HEK293 (cell line): ENCODE data around the gene LYRM1.

Source experiments
- CTCF ChIA-PET: fragments of 350-600 bp; formaldehyde crosslinking; extraction: SDS; loops from one replicate; lab custom pipeline; 2021; ENCODE audit warnings: antibody characterized with exemption; lab: Yijun Ruan, JAX
- POLR2A ChIA-PET: fragments of 300-600 bp; formaldehyde crosslinking; extraction: SDS; loops from one replicate; lab custom pipeline; 2020; ENCODE audit warnings: antibody characterized with exemption, inconsistent platforms; lab: Yijun Ruan, JAX
- H3K27ac ChIP-seq: fragments of 200-500 bp; sonication (Bioruptor generic); 2 replicates; pipeline ENCODE4 v1.5.1; 2014; ENCODE audit warnings: low read depth, low read length, control low read depth, inconsistent platforms; ENCODE audit errors: extremely low read depth
- H3K36me3 ChIP-seq, 2 experiments: fragments of 200-500 bp in 1 of 2; sonication (Bioruptor generic) in 1 of 2; 1 replicate in 1 of 2; 2 replicates in 1 of 2; pipeline ENCODE4 v1.5.1; 2014 to 2017; ENCODE audit warnings: inconsistent platforms in 2 of 2, low read length in 2 of 2; ENCODE audit not compliant: control insufficient read depth in 2 of 2, insufficient read depth in 1 of 2
- H3K4me1 ChIP-seq: fragments of 200-500 bp; sonication (Bioruptor generic); 2 replicates; pipeline ENCODE4 v1.5.1; 2014; ENCODE audit warnings: mild to moderate bottlenecking, low read length, inconsistent platforms; ENCODE audit not compliant: control insufficient read depth, insufficient read depth
- H3K4me3 ChIP-seq: 2 replicates; pipeline ENCODE4 v1.5.1; 2011; ENCODE audit warnings: low read depth, mild to moderate bottlenecking, control low read depth, low read length, moderate library complexity
- H3K9me3 ChIP-seq: fragments of 200-500 bp; sonication (Bioruptor generic); 2 replicates; pipeline ENCODE4 v1.5.1; 2014; ENCODE audit warnings: low read depth, low read length, inconsistent platforms; ENCODE audit not compliant: control insufficient read depth, insufficient read depth
- GLI4 ChIP-seq: fragments of 450-650 bp; formaldehyde crosslinking; IDR thresholded peaks from 2 replicates; pipeline ENCODE4 v1.5.1; 2016; ENCODE audit warnings: missing biosample characterization, missing genetic modification characterization
- HOXC10 ChIP-seq: sonication (generic); formaldehyde crosslinking; IDR thresholded peaks from 2 replicates; pipeline ENCODE4 v1.8.1; 2023; ENCODE audit warnings: mild to moderate bottlenecking, missing genetic modification reagents
- KLF16 ChIP-seq: fragments of 450-650 bp; formaldehyde crosslinking; IDR thresholded peaks from 2 replicates; pipeline ENCODE4 v1.5.1; 2017; ENCODE audit warnings: missing biosample characterization, missing genetic modification characterization
- PRDM1 ChIP-seq: fragments of 450-650 bp; formaldehyde crosslinking; IDR thresholded peaks from 2 replicates; pipeline ENCODE4; 2016; ENCODE audit warnings: missing biosample characterization, missing genetic modification characterization
- REPIN1 ChIP-seq: fragments of 450-650 bp; formaldehyde crosslinking; IDR thresholded peaks from 2 replicates; pipeline ENCODE4 v1.5.1; 2017; ENCODE audit warnings: missing biosample characterization, missing genetic modification characterization, low read depth
- REST ChIP-seq: fragments of 450-650 bp; formaldehyde crosslinking; IDR thresholded peaks from 2 replicates; pipeline ENCODE4 v1.5.1; 2016; ENCODE audit warnings: missing biosample characterization, missing genetic modification characterization
- SETDB1 ChIP-seq: IDR thresholded peaks from one replicate; pipeline ENCODE4 v1.6.1; 2017; ENCODE audit warnings: mild to moderate bottlenecking, low read length, moderate library complexity, mixed read lengths; ENCODE audit not compliant: insufficient read length
- TCF7L2 ChIP-seq: IDR thresholded peaks from 2 replicates; pipeline ENCODE4 v1.6.1; 2011; ENCODE audit warnings: low read depth, mild to moderate bottlenecking, inconsistent platforms, low read length, moderate library complexity, borderline replicate concordance
- ZBTB48 ChIP-seq: fragments of 450-650 bp; formaldehyde crosslinking; IDR thresholded peaks from 2 replicates; pipeline ENCODE4 v1.5.1; 2016; ENCODE audit warnings: missing biosample characterization, missing genetic modification characterization
- ZNF112 ChIP-seq: fragments of 450-650 bp; formaldehyde crosslinking; IDR thresholded peaks from 2 replicates; pipeline ENCODE4 v1.5.0; 2017; ENCODE audit warnings: missing biosample characterization, missing genetic modification characterization
- ZNF132 ChIP-seq: fragments of 450-650 bp; formaldehyde crosslinking; IDR thresholded peaks from 2 replicates; pipeline ENCODE4 v1.5.1; 2017; ENCODE audit warnings: missing biosample characterization, missing genetic modification characterization, borderline replicate concordance
- ZNF26 ChIP-seq: fragments of 450-650 bp; formaldehyde crosslinking; IDR thresholded peaks from 2 replicates; pipeline ENCODE4 v1.5.1; 2016; ENCODE audit warnings: missing biosample characterization, missing genetic modification characterization
- ZNF530 ChIP-seq: fragments of 450-650 bp; formaldehyde crosslinking; IDR thresholded peaks from 2 replicates; pipeline ENCODE4 v1.5.1; 2016; ENCODE audit warnings: low read depth, missing biosample characterization, missing genetic modification characterization
- ZNF544 ChIP-seq: fragments of 450-650 bp; formaldehyde crosslinking; IDR thresholded peaks from 2 replicates; pipeline ENCODE4 v1.5.0; 2017; ENCODE audit warnings: missing biosample characterization, missing genetic modification characterization
- ZNF560 ChIP-seq: fragments of 450-650 bp; formaldehyde crosslinking; IDR thresholded peaks from 2 replicates; pipeline ENCODE4 v1.5.1; 2017; ENCODE audit warnings: missing biosample characterization, missing genetic modification characterization, borderline replicate concordance
- ZNF585B ChIP-seq: fragments of 450-650 bp; formaldehyde crosslinking; IDR thresholded peaks from 2 replicates; pipeline ENCODE4 v1.5.1; 2016; ENCODE audit warnings: missing biosample characterization, missing genetic modification characterization
- ZNF654 ChIP-seq: fragments of 450-650 bp; formaldehyde crosslinking; IDR thresholded peaks from 2 replicates; pipeline ENCODE4 v1.5.1; 2016; ENCODE audit warnings: low read depth, missing biosample characterization, missing genetic modification characterization
- ZNF76 ChIP-seq: fragments of 450-650 bp; formaldehyde crosslinking; IDR thresholded peaks from 2 replicates; pipeline ENCODE4; 2016; ENCODE audit warnings: low read depth, missing biosample characterization, missing genetic modification characterization, borderline replicate concordance
- ZNF843 ChIP-seq: fragments of 450-650 bp; formaldehyde crosslinking; IDR thresholded peaks from 2 replicates; pipeline ENCODE4 v1.5.1; 2016; ENCODE audit warnings: missing biosample characterization, missing genetic modification characterization
- TF ChIP-seq, protein P1 (sequence below): fragments of 450-650 bp; formaldehyde crosslinking; IDR thresholded peaks from 2 replicates; pipeline ENCODE4 v1.5.1; 2016; ENCODE audit warnings: missing biosample characterization, missing genetic modification characterization
- TF ChIP-seq, protein P2 (sequence below): sonication (generic); formaldehyde crosslinking; IDR thresholded peaks from 2 replicates; pipeline ENCODE4 v1.8.1; 2022; ENCODE audit warnings: mild to moderate bottlenecking, moderate library complexity, missing genetic modification reagents

LYRM1 gene

GRCh38 chr16:20946015-20946629 is 45.6 kb downstream of the LYRM1 start:
- Histone ChIP-seq H3K9me3 (no peaks in the 10 kb centered on the region), H3K4me1 (no peaks in the 10 kb centered on the region), H3K36me3 (no peaks in the 10 kb centered on the region), H3K4me3 (no peak overlapping the region), H3K27ac (no peak overlapping the region)
- ChIA-PET POLR2A (no interaction called here), CTCF (no interaction called here)
- TF ChIP-seq ZNF26 (tag by site-specific recombination) (no peak), TCF7L2 (no peak), ZNF76 (no peak), ZNF132 (no peak), REST (tag by site-specific recombination) (no peak), KLF16 (tag by site-specific recombination) (no peak), REPIN1 (tag by site-specific recombination) (no peak), ZBTB48 (no peak)
- TF ChIP-seq, protein P1, sequence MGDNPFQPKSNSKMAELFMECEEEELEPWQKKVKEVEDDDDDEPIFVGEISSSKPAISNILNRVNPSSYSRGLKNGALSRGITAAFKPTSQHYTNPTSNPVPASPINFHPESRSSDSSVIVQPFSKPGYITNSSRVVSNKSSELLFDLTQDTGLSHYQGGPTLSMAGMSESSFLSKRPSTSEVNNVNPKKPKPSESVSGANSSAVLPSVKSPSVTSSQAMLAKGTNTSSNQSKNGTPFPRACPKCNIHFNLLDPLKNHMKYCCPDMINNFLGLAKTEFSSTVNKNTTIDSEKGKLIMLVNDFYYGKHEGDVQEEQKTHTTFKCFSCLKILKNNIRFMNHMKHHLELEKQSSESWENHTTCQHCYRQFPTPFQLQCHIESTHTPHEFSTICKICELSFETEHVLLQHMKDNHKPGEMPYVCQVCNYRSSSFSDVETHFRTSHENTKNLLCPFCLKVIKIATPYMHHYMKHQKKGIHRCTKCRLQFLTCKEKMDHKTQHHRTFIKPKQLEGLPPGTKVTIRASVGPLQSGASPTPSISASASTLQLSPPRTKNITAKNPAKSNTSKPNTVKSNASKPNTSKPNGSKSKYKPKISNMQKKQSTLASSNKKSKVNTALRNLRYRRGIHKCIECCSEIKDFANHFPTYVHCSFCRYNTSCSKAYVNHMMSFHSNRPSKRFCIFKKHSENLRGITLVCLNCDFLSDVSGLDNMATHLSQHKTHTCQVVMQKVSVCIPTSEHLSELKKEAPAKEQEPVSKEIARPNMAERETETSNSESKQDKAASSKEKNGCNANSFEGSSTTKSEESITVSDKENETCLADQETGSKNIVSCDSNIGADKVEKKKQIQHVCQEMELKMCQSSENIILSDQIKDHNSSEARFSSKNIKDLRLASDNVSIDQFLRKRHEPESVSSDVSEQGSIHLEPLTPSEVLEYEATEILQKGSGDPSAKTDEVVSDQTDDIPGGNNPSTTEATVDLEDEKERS (tag by site-specific recombination) = no peak

DNA sequence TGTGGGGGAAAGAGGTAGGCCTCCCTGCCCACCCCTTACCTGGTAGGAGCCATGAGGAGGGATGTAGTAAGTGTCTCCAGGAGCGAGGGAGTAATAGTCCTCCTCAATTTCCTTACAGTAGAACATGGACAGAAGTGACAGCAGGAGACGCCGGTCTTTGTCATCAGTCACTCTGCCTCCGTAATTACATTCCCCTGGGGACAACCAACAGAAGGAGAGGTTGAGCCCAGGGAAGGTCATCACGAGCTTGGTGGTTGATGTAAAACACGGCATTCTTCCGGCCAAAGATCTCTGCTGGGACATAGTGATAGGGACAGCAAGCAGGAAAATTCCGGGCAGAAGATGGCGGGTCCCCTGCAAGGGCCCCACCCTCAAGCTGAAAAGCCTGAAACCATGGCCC is 47.9 kb downstream of the LYRM1 start:
- Histone ChIP-seq H3K4me3 (no peak overlapping the region), H3K27ac (no peak overlapping the region), H3K9me3 (no peaks in the 10 kb centered on the region), H3K36me3 (no peaks in the 10 kb centered on the region), H3K4me1 (no peaks in the 10 kb centered on the region)
- ChIA-PET CTCF (interaction anchor here (1.3 kb wide), 1 partner anchor 77 kb away, joined by 3 read pairs; no protein-coding TSS in a partner anchor), POLR2A (no interaction called here)
- TF ChIP-seq ZNF112 (tag by site-specific recombination) (no peak), HOXC10 (CRISPR knock-in tag) (no peak)

DNA sequence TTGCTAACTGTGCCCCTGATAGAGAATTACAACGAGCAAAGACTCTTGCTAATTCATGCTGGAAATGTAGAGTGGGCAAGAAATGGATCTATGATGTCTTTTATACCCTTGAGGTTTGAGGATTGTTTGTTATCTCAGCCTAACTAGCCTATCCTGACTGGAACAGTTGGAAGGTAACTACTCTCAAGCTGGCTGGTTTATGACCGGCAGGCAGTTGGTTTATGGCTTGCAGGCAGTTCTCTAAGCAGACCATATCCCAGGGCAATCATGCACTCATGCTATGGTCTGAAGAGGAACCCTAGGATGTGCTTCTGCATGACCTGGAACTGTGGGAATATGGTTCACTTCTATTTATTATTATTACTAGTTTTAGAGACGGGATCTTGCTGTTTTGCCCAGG is 49.1 kb downstream of the LYRM1 start:
- no peaks in the 10 kb centered on the region for H3K9me3 ChIP-seq
- CTCF ChIA-PET = no interaction called here
- POLR2A ChIA-PET = no interaction called here
- H3K4me1 ChIP-seq = no peaks in the 10 kb centered on the region
- H3K4me3 ChIP-seq = no peak overlapping the region
- no peaks in the 10 kb centered on the region for H3K36me3 ChIP-seq
- no peak overlapping the region for H3K27ac ChIP-seq
- TF ChIP-seq ZNF654 (tag by site-specific recombination) (no peak), PRDM1 (tag by site-specific recombination) (no peak), GLI4 (tag by site-specific recombination) (no peak), ZNF560 (tag by site-specific recombination) (no peak), SETDB1 (no peak), ZBTB48 (no peak), ZNF530 (tag by site-specific recombination) (no peak), ZNF544 (tag by site-specific recombination) (no peak), ZNF843 (tag by site-specific recombination) (no peak), ZNF585B (no peak)
- TF ChIP-seq, protein P2, sequence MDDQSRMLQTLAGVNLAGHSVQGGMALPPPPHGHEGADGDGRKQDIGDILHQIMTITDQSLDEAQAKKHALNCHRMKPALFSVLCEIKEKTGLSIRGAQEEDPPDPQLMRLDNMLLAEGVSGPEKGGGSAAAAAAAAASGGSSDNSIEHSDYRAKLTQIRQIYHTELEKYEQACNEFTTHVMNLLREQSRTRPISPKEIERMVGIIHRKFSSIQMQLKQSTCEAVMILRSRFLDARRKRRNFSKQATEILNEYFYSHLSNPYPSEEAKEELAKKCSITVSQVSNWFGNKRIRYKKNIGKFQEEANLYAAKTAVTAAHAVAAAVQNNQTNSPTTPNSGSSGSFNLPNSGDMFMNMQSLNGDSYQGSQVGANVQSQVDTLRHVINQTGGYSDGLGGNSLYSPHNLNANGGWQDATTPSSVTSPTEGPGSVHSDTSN (CRISPR knock-in tag) = no peak
- TF ChIP-seq, all 188 proteins: peak for 0
